Measurements from ENCODE around the gene NACC2.

Gene NACC2

DNA sequence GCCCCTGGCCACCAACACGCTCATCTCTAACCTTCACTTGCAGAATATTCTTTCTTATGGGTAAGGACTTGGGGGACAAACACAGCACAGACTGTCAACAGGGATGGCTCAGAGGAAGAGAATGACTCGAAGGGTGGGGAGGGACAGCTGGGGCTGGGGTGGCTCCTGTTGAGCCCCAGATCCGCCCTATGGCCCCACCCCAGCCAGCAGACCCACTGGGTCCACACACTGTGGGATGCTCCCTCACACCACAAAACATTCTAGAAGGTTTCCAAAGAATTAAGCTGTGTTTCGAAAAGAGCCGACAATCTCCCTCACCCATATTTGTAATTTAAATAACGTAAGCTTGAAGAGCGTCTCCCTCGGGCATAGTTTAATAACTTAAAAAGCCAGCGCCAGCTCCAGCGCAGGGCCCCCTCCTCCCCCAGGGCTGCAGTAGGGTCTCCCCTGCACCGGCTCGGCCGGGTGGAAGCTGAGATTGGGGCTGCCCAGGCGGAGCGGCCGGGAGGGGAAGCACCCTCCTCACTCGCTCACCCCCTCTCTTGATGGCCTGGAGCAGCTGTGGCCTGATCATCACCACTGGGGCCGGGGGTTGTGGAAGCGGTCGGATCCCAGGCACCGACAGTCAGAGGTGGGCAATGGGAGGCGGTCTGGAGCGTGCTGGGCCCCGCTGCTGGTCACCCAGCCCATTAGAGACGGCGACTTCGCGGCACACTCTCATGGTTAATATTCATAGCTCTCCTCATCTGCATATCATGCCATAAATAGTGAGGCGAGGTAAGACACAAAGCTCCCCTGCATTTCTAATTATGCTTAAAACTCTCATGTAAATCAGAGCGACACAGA lies 37.6 kb downstream of the NACC2 start:
- no peak for DNase-seq (ENCODE audit: low read depth in 2 of 2)

DNA sequence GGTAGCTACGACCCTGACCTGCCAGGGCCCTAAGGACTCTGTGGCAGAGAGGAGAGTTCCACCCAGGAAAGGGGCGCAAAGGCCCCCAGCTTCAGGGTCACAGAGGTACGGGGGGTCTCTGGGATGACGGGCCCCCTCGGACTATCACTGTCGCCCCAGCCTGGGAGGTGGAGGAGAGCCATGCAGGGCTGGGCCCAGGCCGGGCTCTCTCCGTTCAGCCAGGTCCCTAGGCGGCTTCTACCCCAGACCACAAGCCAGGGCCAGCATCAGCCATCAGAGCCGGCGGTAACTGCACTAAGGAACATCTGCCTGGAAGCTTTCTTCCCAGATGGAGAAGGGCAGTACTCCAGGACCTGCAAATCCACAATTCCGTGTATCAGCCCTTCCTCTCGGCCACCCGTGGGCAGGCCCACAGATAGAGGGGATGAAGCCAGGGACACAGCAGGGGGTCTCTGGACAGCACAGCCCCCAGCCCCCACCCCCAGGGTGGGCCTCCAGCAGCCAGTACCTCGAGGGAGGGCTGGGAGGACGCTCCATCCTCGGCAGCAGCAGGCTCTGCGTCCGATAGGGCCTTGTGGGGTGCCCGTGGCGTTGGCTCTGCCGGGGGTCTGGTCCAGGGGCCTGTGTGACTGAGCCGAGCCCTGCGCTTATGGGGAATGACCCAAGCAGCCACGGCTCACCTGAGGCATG lies 38.4 kb downstream of the NACC2 start:
- no peak for DNase-seq (ENCODE audit: low read depth in 2 of 2)

DNA sequence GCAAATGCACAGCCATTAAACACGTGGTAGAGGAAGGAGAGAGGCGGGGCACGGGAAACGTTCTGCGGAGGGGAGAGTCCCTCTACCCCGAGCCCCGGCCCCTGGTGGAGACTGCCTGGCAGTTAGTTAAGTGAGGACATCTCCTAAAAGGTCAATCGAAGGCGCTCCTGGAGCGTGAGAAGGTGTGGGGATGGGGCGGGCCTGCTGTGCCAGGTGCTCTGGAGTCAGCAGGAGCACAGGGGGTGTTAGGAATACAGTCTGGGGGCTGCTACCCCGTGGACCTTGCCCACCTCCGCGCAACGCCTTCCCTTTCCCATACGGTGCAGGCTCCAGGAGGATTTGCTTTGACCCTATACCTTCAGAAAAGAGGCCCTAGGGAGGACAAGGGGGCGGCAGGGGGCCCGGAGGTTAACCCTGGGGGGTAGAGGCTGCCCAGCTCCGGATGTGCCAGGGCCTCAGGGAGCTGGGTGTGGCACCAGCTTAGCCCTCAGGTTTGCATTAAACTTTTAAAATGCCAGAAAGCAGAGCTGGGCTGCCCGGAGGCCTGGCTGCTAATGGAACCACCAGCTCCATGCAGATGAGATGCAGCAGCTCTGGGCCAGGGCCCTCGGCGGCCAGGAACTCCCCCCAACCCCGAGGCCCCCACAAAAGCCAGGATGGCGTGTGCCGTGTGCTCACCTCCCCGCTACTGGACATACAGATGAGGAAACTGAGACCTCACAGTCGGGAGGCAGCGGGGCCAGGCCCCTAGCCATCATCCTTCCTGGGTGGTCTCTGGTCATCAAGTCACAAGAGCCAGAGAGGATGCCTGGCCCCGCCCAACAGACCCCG lies 39.2 kb downstream of the NACC2 start:
- no peak for DNase-seq (ENCODE audit: low read depth in 2 of 2)

- no peak for DNase-seq (ENCODE audit: low read depth in 2 of 2)
These were observed 40.0 kb downstream of the NACC2 start for GRCh38 chr9:136054798-136055714.

- no peak for DNase-seq (ENCODE audit: low read depth in 2 of 2)
These were observed 40.9 kb downstream of the NACC2 start for GRCh38 chr9:136054146-136054545.

- DNase-seq (ENCODE audit: low read depth in 2 of 2), result no peak
These were observed 41.3 kb downstream of the NACC2 start for GRCh38 chr9:136053757-136054142.

DNA sequence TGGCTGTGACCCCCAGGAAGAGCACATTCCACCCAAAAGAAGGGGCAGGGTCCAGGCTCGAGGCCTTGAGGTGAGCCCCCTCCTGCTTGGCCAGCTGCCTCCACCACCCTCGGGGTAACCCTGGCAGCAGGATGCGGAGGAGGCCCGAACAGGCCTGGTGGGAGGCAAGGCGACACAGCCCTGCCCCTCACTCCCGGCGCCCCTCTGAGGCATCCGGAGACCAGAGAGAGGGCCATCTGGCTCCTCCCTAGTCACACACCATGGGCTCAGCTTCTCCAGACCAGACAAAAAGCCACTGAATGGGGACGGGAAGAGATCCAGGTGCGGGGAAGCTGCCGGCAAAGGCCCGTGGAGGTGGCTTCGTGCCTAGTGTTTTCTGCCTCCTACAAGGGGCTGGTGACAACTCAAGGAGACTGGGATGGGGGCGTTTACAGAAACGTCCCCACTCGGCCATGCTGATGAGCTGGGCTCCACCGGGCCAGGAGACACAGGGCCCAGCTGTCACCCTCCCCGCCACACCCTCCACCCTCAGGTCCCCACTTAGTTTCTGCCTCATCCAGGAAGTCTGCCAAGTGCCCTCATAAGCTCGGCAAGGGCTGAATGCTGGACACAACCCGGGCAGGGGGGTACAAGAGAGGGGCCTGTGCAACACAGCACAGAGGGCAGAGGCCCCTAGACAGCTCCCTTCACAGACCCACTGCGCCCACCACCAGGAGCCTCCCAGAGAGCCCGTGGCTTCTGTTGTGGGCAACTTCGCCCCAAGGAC lies 41.9 kb downstream of the NACC2 start:
- no peak for DNase-seq (ENCODE audit: low read depth in 2 of 2)

GRCh38 chr9:136052472-136052880 lies 42.6 kb downstream of the NACC2 start:
- no peak for DNase-seq (ENCODE audit: low read depth in 2 of 2)

GRCh38 chr9:136051837-136052471 lies 43.1 kb downstream of the NACC2 start:
- DNase-seq (ENCODE audit: low read depth in 2 of 2), result no peak

DNA sequence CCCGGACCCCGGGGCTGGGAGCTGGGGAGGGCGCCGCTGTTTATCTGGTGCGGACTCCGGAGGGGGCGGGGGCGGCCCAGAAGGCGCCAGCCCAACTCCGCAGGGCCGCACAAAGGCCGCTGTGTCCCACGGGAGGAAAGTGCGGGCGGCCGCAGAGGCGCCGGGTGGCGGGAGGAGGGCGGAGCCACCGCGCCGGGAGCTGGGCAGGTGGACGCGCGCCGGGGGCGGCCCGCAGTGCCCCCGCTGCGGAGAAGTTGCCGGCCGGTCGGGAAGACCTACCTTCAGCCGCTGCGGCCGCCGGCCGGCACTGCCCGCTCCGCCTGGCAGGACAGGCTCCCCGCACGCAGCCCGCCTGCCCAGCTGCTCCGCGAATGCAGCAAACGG lies 43.6 kb downstream of the NACC2 start:
- DNase-seq (ENCODE audit: low read depth in 2 of 2), result no peak

DNA sequence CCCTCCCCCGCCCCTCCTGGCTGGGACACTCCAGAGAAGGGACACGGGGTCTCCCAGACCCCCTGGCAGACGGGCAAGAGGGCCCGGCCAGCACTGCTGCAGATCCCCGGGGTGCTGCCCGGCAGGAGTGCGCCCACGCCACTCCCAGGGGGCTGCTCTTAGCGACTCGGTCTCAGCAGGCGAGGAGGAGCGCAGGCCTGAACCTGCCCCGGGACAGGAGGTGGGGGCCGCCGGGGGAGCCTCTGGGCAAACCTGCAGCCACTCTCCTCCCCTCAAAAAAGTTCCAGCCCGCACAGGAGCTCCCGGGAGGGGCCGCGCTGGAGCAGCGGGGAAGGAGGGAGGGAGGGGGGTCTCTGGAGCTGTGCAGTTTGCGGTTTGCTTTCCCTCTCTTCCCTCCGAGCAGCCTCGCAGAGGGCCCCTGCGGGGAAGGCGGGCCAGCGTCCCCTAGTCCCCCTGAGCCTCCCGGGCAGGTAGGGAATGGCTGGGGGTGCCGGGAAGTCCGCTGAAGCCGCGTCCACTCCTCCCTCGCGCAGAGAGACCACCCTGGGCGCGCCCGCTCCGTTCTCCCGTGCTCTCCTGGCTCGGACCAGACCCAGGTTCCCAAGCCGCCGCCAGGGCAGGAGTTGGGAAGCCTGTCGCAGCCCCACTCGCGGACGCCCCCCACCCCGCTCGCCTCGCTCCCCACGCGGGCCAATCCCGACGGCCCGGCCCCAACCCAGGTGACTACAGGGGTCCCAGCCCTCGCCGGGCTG lies 44.2 kb downstream of the NACC2 start:
- no peak for DNase-seq (ENCODE audit: low read depth in 2 of 2)

DNA sequence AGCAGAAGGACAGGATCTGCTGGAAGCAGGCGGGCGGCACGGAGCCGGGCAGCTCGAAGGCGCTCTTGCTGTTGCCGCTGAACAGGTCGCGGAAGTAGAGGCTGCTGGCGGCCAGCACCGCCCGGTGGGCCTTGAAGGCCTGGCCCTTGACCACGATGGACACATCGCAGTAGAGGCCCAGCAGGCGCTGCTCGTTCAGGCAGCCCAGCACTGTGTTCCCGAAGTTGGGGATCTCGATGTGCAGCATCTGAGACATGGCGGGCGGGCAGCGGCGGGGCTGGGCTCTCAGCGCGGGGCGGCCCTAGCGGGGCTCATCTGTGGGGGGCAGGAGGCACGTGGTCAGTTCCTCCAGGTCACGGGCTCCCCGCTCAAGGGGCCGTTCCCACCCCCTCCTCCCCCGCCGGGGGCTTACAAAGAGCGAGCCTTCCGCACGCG lies 44.8 kb downstream of the NACC2 start:
- DNase-seq (ENCODE audit: low read depth in 2 of 2), result no peak

DNA sequence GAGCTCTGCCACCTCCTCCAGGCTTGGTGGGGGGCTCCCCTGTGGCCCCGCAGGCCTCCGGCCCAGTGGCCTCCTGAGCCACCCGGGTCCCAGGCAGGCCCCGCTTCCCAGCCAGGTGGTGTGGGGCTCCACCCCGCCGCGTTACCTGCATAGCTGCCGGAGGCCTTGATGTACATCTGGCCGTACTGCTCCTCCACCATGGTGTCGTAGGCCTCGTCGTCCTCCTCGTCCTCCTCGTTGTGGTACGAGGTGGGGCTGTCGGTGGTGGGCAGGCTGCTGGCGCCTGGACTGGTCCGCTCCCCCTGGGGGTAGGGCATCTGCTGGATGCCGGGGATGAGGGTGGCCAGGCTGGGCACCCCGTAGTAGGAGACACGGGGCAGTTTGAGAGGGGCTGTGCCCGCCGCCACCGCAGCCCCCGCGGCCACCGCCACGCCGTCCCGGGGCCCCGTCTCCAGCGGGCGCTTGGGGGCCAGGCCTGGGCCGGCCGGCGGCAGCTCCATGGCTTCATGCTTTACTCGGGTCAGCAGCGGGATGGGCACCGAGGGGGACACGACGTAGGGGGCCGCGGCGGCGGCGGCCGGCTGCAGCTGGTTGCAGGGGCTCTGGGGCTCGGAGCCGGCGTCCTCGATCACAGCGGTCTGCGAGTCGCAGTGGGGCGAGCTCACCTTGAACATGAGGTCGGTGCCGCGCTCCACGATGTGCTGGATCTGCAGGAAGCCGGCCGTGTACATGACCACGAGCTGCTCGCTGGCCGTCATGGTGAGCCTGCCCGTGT lies 45.4 kb downstream of the NACC2 start:
- DNase-seq (ENCODE audit: low read depth in 2 of 2), result no peak

GRCh38 chr9:136048560-136049411 lies 46.3 kb downstream of the NACC2 start:
- DNase-seq (ENCODE audit: low read depth in 2 of 2), result no peak

- no peak for DNase-seq (ENCODE audit: low read depth in 2 of 2)
These were observed 47.1 kb downstream of the NACC2 start for GRCh38 chr9:136047775-136048559.

- DNase-seq (ENCODE audit: low read depth in 2 of 2), result no peak
These were observed 47.9 kb downstream of the NACC2 start for GRCh38 chr9:136047076-136047774.

Measured in activated CD8-positive, alpha-beta memory T cell treated with anti-CD3 and anti-CD28 coated beads for 4 hours (primary cell).